PC-9 (cell line): ENCODE results near the gene NFIX. TPM values are rescaled to one million over a fixed set of nuclear protein-coding genes. Genes with fewer than 3 reads are reported as not detected.

Source experiments
- BruUV-seq: library from RNA; stranded (reverse); fragments of 400-500 nt; replicated peaks from 2 replicates; lab custom pipeline; 2021; lab: Mats Ljungman, UMichigan
- CTCF ChIA-PET: fragments of 300-600 bp; sonication (Branson Sonifier 250); formaldehyde crosslinking; loops from one replicate; lab custom pipeline; 2022; ENCODE audit warnings: antibody characterized with exemption; lab: Charles Lee
- POLR2A ChIA-PET: fragments of 300-600 bp; sonication (Branson Sonifier 250); formaldehyde crosslinking; loops from one replicate; lab custom pipeline; 2022; ENCODE audit warnings: antibody characterized with exemption; ENCODE audit not compliant: unreplicated experiment; lab: Charles Lee
- DNase-seq, 2 experiments: peaks; one replicate each; pipeline versions ENCODE4 v3.0.0 to v3.0.0-alpha.2; 2015 to 2022; ENCODE audit warnings: mixed read lengths in 1 of 2
- H2AFZ ChIP-seq: fragments of 200-600 bp; sonication (generic); 2 replicates; pipeline ENCODE4 v1.8.1; 2017; ENCODE audit warnings: antibody characterized with exemption
- H3F3A ChIP-seq: fragments of 200-600 bp; sonication (generic); 2 replicates; pipeline ENCODE4 v1.8.1; 2017; ENCODE audit warnings: antibody characterized with exemption, mild to moderate bottlenecking, low read depth; ENCODE audit not compliant: insufficient read depth
- H3K27ac ChIP-seq: fragments of 200-600 bp; sonication (generic); 2 replicates; pipeline ENCODE4 v1.6.1; 2016; ENCODE audit warnings: mixed run types
- H3K27me3 ChIP-seq: fragments of 200-600 bp; sonication (generic); 2 replicates; pipeline ENCODE4 v1.6.1; 2016; ENCODE audit warnings: low read depth, mixed run types; ENCODE audit not compliant: insufficient read depth
- H3K36me3 ChIP-seq: fragments of 200-600 bp; sonication (generic); 2 replicates; pipeline ENCODE4 v1.6.1; 2016; ENCODE audit warnings: low read depth, mixed run types
- H3K4me1 ChIP-seq: fragments of 200-600 bp; sonication (generic); replicated peaks from 2 replicates; pipeline ENCODE4 v1.6.1; 2016; ENCODE audit warnings: mixed run types; ENCODE audit not compliant: insufficient read depth
- H3K4me2 ChIP-seq: fragments of 200-600 bp; sonication (generic); 2 replicates; pipeline ENCODE4 v1.6.1; 2017; ENCODE audit warnings: mixed run types
- H3K4me3 ChIP-seq: fragments of 200-600 bp; sonication (generic); 2 replicates; pipeline ENCODE4 v1.6.1; 2016; ENCODE audit warnings: mixed run types
- H3K79me2 ChIP-seq: fragments of 200-600 bp; sonication (generic); 2 replicates; pipeline ENCODE4 v1.6.1; 2017; ENCODE audit warnings: low read depth, mixed run types
- H3K9me2 ChIP-seq: fragments of 200-600 bp; sonication (generic); 2 replicates; pipeline ENCODE4 v1.8.1; 2017; ENCODE audit warnings: mild to moderate bottlenecking; ENCODE audit not compliant: insufficient read depth
- H3K9me3 ChIP-seq: fragments of 200-600 bp; sonication (generic); 2 replicates; pipeline ENCODE4 v1.8.1; 2016; ENCODE audit warnings: low read depth; ENCODE audit not compliant: insufficient read depth
- H4K20me1 ChIP-seq: fragments of 200-600 bp; sonication (generic); 2 replicates; pipeline ENCODE4 v1.8.1; 2017; ENCODE audit not compliant: insufficient read depth
- EZH2 ChIP-seq: fragments of 200-600 bp; sonication (generic); IDR thresholded peaks from 2 replicates; pipeline ENCODE4 v1.8.0; 2017; ENCODE audit warnings: antibody characterized with exemption, low read depth
- intact Hi-C: fragments of 100-400 bp; cut with micrococcal nuclease; formaldehyde crosslinking; loops from one replicate; pipeline ENCODE4 v1.10.0; 2022; ENCODE audit not compliant: unreplicated experiment
- total RNA-seq: library from RNA; stranded (reverse); gene quantifications from 2 replicates; pipeline ENCODE4 v1.2.3, GENCODE V29; 2021
- TF ChIP-seq, protein P1 (sequence below): fragments of 200-600 bp; sonication (generic); conservative IDR thresholded peaks from 2 replicates; pipeline ENCODE4 v1.6.1; 2017; ENCODE audit warnings: mixed run types, antibody characterized with exemption, mild to moderate bottlenecking, moderate library complexity

Gene NFIX
- total RNA-seq, 1 experiment from 2014 or later: 24.2 TPM

DNA sequence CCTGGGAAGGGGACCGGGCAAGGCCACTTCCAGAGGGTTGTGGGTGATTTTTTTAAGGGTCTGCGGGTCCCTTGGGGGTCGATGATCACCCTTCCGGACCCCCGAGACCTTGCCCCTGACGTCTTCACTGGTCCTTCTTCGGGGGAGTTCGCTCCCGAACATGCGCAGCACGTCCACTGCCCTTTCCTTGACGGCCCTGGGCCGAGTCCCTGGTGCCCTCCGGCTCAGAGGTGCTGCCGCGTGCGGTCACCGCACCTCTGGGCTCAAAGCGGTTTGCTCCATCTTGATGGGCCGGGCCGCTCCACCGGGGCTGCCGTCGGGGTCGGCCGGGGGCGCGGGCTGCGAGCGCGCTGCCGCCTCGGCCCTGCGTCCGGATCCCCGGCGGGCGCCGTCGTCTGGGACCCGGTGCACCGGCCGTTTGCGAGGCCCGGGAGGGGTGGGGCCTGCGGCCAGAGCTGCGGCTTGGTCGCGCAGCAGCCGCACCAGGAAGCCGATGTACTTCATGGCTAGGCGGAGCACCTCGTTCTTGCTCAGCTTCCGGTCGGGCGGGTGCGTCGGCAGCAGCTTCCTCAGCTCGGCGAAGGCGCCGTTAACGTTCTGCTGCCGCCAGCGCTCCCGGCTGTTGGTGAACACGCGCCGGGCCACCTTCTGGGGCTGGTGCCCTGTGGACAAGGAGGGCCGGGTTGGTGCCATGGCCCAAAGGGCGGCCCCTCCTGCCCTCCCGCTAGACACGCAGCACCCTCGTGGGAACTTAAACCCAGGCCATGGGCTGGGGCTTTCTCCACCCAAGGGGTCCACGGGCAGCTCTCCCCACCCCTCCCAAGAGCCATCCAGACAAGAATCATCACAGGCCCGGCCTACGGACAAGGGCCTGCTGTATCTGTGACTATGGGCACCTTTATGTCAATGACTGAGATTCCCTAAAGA, 104.1 kb downstream of the NFIX start:
- H3K36me3 ChIP-seq: no peaks in the 10 kb centered on the region
- no peak overlapping the region for H2AFZ ChIP-seq
- H3K4me2 ChIP-seq: no peak overlapping the region
- TF ChIP-seq EZH2: no peak
- TF ChIP-seq, protein P1, sequence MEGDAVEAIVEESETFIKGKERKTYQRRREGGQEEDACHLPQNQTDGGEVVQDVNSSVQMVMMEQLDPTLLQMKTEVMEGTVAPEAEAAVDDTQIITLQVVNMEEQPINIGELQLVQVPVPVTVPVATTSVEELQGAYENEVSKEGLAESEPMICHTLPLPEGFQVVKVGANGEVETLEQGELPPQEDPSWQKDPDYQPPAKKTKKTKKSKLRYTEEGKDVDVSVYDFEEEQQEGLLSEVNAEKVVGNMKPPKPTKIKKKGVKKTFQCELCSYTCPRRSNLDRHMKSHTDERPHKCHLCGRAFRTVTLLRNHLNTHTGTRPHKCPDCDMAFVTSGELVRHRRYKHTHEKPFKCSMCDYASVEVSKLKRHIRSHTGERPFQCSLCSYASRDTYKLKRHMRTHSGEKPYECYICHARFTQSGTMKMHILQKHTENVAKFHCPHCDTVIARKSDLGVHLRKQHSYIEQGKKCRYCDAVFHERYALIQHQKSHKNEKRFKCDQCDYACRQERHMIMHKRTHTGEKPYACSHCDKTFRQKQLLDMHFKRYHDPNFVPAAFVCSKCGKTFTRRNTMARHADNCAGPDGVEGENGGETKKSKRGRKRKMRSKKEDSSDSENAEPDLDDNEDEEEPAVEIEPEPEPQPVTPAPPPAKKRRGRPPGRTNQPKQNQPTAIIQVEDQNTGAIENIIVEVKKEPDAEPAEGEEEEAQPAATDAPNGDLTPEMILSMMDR: no peak
- no peaks in the 10 kb centered on the region for H3K27me3 ChIP-seq
- no peak for DNase-seq
- H4K20me1 ChIP-seq: peaks cover 5% of the 10 kb centered on the region; the same call in 1 of the 2 replicates
- H3K27ac ChIP-seq: no peak overlapping the region
- ChIA-PET CTCF (interaction anchor here (0.6 kb wide), 1 partner anchor 100 kb away, joined by 3 read pairs; no protein-coding TSS in a partner anchor), POLR2A (no interaction called here)
- H3K4me3 ChIP-seq: no peak overlapping the region
- H3F3A ChIP-seq: peaks cover 5% of the 10 kb centered on the region; the same call in 1 of the 2 replicates
- H3K9me2 ChIP-seq: no peaks in the 10 kb centered on the region
- H3K79me2 ChIP-seq: no peaks in the 10 kb centered on the region
- BruUV-seq: no TSS peak
- H3K4me1 ChIP-seq: peaks cover 5% of the 10 kb centered on the region; the same call in 1 of the 2 replicates
- intact Hi-C loops: no loop called here
- H3K9me3 ChIP-seq: no peaks in the 10 kb centered on the region

DNA sequence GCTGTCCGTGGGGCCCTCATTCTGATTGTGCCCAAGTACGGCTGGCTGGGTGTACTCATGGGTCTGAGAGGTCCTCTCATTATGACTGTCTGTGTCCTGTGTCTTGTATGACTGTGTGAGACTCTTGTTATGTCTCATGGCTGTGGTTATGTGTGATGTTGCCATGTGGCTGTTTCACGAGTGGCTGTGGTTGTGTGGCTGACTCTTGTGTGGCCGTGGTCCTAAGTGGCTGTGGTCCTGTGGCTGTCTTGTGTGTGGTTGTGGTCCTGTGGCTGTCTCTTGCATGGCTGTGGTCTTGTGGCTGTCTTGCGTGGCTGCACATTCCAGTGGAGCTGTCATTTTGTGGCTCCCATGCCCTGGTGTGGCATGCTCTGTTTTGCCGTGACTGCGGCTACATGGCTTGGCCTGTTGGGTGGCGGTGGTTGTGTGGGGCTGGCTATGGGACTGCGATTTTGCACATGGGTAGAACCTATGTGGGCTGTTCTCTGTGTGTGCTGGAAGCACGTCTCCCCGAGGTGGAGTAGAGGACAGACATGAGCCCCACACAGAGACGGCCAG, 104.8 kb downstream of the NFIX start:
- no peak for DNase-seq
- CTCF ChIA-PET: interaction anchor here (0.6 kb wide), 1 partner anchor 99 kb away, joined by 3 read pairs; no protein-coding TSS in a partner anchor

More for the DNA sequence above, 104.8 kb downstream of the NFIX start:
- H3K27ac ChIP-seq: no peak overlapping the region
- H2AFZ ChIP-seq: no peak overlapping the region
- intact Hi-C loops: no loop called here
- TF ChIP-seq, protein P1: no peak
- no peak for TF ChIP-seq EZH2
- H3K4me1 ChIP-seq: peaks cover 5% of the 10 kb centered on the region; the same call in 1 of the 2 replicates
- peaks cover 5% of the 10 kb centered on the region; the same call in 1 of the 2 replicates for H4K20me1 ChIP-seq
- no peaks in the 10 kb centered on the region; the same call in 1 of the 2 replicates for H3F3A ChIP-seq
- POLR2A ChIA-PET: no interaction called here
- no peaks in the 10 kb centered on the region for H3K79me2 ChIP-seq
- H3K27me3 ChIP-seq: no peaks in the 10 kb centered on the region
- no peaks in the 10 kb centered on the region for H3K9me3 ChIP-seq
- no peaks in the 10 kb centered on the region for H3K9me2 ChIP-seq
- no TSS peak for BruUV-seq
- no peaks in the 10 kb centered on the region for H3K36me3 ChIP-seq
- H3K4me2 ChIP-seq: no peak overlapping the region
- H3K4me3 ChIP-seq: no peak overlapping the region
